ENCODE measurements around the gene NDUFA9. TPM values are rescaled to one million over a fixed set of nuclear protein-coding genes. Genes with fewer than 3 reads are reported as not detected.

NDUFA9 gene
- total and polyA plus RNA-seq, 9 of the 15 experiments (the other 6 are each of a cell fraction or from before 2014, with no cell fraction given), result 54.8 to 331 (median 108) TPM

GRCh38 chr12:4609071-4609470 is 39.8 kb upstream of the NDUFA9 start:
- ATAC-seq (no peak), FAIRE-seq (no peak), DNase-seq (ENCODE audit: extremely low read depth in 1 of 4, low spot score in 3 of 4) (no peak)
- 59% methylated on average over 9 of the region's 9 CpGs for WGBS (ENCODE audit: insufficient coverage, low coverage, missing lambda C conversion rate)
- intact Hi-C loops (cut with micrococcal nuclease) (no loop called here), in situ Hi-C loops (cut with MboI) (no loop called here)
- Histone ChIP-seq H3K79me2 (ENCODE audit: control insufficient read depth, insufficient read depth, low read length) (no peaks in the 10 kb centered on the region), H3K9me1 (ENCODE audit: control insufficient read depth, insufficient read depth, low read length) (no peaks in the 10 kb centered on the region), H2AFZ (ENCODE audit: low read depth, low read length) (no peak overlapping the region), H3K36me3 (ENCODE audit: control insufficient read depth, insufficient read depth, low read length) (peaks cover 4% of the 10 kb centered on the region; the same call in 1 of the 3 replicates), H3K9me3 (replicated peaks; ENCODE audit: control insufficient read depth, insufficient read depth, low read depth, low read length) (no peaks in the 10 kb centered on the region), H3K27ac (ENCODE audit: extremely low read depth, low read depth, low read length) (no peak overlapping the region), H3K4me3 (no peak overlapping the region), H3K4me1 (replicated peaks in 1 of 2; ENCODE audit: control insufficient read depth in 2 of 2, insufficient read depth in 2 of 2, low read length in 2 of 2) (peaks cover 0 to 4% of the 10 kb centered on the region in 2 experiments; a peak in 2 of 5 replicates), H3K4me2 (ENCODE audit: insufficient read depth, low read length) (no peak overlapping the region), H3K27me3 (ENCODE audit: control insufficient read depth in 2 of 2, insufficient read depth in 2 of 2, low read length in 2 of 2) (no peaks in the 10 kb centered on the region), H4K20me1 (replicated peaks; ENCODE audit: control insufficient read depth, insufficient read depth, low read length) (no peaks in the 10 kb centered on the region), H3K9ac (ENCODE audit: insufficient read depth in 1 of 2, low read depth in 2 of 2, low read length in 2 of 2) (no peak overlapping the region)
- TF ChIP-seq HNRNPL (IDR thresholded peaks at IDR 0.05; ENCODE audit: low read depth, low read length) (no peak), NFYB (IDR thresholded peaks at IDR 0.05; ENCODE audit: extremely low read depth, insufficient read length) (no peak), HMGN3 (IDR thresholded peaks at IDR 0.05; ENCODE audit: borderline replicate concordance, extremely low read depth, insufficient read length, low read depth, low read length) (no peak), ZNF134 (CRISPR knock-in tag; conservative IDR thresholded peaks at IDR 0.05) (no peak), ILF3 (IDR thresholded peaks at IDR 0.05; ENCODE audit: borderline replicate concordance) (no peak)
- ChIA-PET POLR2A (no interaction called here), CTCF (ENCODE audit: low intra/inter-chr PET ratio) (no interaction called here)
- BruUV-seq (replicated peaks), result no TSS peak

DNA sequence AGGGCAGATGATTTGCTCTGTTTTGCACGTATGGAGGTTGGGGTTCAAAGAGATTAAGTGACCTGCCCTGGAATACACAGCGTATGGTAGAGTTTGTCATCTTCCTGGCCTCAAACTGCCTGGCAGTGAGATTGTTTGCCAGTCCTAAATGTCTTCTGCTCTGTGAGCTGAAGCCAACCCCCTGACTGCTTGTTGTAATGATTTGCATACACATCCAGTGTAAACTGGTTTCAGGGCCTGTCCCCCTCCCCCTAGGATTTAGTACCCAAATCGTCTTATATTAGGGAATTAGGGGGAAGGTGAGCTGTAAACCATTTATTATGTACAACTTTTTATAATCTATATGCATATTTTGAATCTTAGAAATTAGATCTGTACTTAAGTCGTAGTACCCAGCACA is 38.4 kb upstream of the NDUFA9 start:
- H3K9me1 ChIP-seq (ENCODE audit: control insufficient read depth, insufficient read depth, low read length), result no peaks in the 10 kb centered on the region
- TF ChIP-seq ZNF584 (CRISPR knock-in tag; IDR thresholded peaks at IDR 0.05; ENCODE audit: low read depth), result no peak
- no peak for TF ChIP-seq CCNT2 (IDR thresholded peaks at IDR 0.05; ENCODE audit: borderline replicate concordance, extremely low read depth, insufficient read length, low read depth, low read length)
- TF ChIP-seq, protein P1, sequence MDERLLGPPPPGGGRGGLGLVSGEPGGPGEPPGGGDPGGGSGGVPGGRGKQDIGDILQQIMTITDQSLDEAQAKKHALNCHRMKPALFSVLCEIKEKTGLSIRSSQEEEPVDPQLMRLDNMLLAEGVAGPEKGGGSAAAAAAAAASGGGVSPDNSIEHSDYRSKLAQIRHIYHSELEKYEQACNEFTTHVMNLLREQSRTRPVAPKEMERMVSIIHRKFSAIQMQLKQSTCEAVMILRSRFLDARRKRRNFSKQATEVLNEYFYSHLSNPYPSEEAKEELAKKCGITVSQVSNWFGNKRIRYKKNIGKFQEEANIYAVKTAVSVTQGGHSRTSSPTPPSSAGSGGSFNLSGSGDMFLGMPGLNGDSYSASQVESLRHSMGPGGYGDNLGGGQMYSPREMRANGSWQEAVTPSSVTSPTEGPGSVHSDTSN (CRISPR knock-in tag; IDR thresholded peaks at IDR 0.05; ENCODE audit: low read depth), result no peak
- TF ChIP-seq, protein P1 (tag; conservative IDR thresholded peaks at IDR 0.05; ENCODE audit: low read depth), result no peak
- no peak for TF ChIP-seq RBFOX2 (IDR thresholded peaks at IDR 0.05; ENCODE audit: low read depth, low read length)
- no peak for TF ChIP-seq ZNF408 (CRISPR knock-in tag; IDR thresholded peaks at IDR 0.05; ENCODE audit: low read depth)
- no peaks in the 10 kb centered on the region for H3K27me3 ChIP-seq (ENCODE audit: control insufficient read depth in 2 of 2, insufficient read depth in 2 of 2, low read length in 2 of 2)
- H3K4me1 ChIP-seq (replicated peaks in 1 of 2; ENCODE audit: control insufficient read depth in 2 of 2, insufficient read depth in 2 of 2, low read length in 2 of 2), result no peaks in the 10 kb centered on the region; a peak in 1 of 5 replicates
- BruUV-seq (replicated peaks), result no TSS peak
- no peak overlapping the region for H3K9ac ChIP-seq (ENCODE audit: insufficient read depth in 1 of 2, low read depth in 2 of 2, low read length in 2 of 2)
- ChIA-PET CTCF (ENCODE audit: low intra/inter-chr PET ratio) (no interaction called here), POLR2A (interaction anchor here (0.9 kb wide), 1 partner anchor 10 kb away, joined by 3 read pairs; no protein-coding TSS in a partner anchor)
- in situ Hi-C loops (cut with MboI), result no loop called here
- no peak for ATAC-seq
- H3K36me3 ChIP-seq (ENCODE audit: control insufficient read depth, insufficient read depth, low read length), result peaks cover 4% of the 10 kb centered on the region; the same call in 1 of the 3 replicates
- H3K4me3 ChIP-seq, result no peak overlapping the region
- no peak overlapping the region for H3K27ac ChIP-seq (ENCODE audit: extremely low read depth, low read depth, low read length)
- no peaks in the 10 kb centered on the region for H3K9me3 ChIP-seq (replicated peaks; ENCODE audit: control insufficient read depth, insufficient read depth, low read depth, low read length)
- intact Hi-C loops (cut with micrococcal nuclease), result no loop called here
- no peak for FAIRE-seq
- H2AFZ ChIP-seq (ENCODE audit: low read depth, low read length), result no peak overlapping the region
- WGBS (ENCODE audit: insufficient coverage, low coverage, missing lambda C conversion rate), result 67% methylated on average over 3 of the region's 4 CpGs
- H3K79me2 ChIP-seq (ENCODE audit: control insufficient read depth, insufficient read depth, low read length), result no peaks in the 10 kb centered on the region
- no peaks in the 10 kb centered on the region for H4K20me1 ChIP-seq (replicated peaks; ENCODE audit: control insufficient read depth, insufficient read depth, low read length)
- no peak for DNase-seq (ENCODE audit: extremely low read depth in 1 of 4, low spot score in 3 of 4)
- H3K4me2 ChIP-seq (ENCODE audit: insufficient read depth, low read length), result no peak overlapping the region
